Brain microvascular endothelial cell (primary cell): ENCODE results near the gene NDUFAF8.

ENCODE experiments used
- DNase-seq: peaks from one replicate; pipeline ENCODE4 v3.0.0-alpha.2; 2020
- H3K27ac ChIP-seq: fragments of 250-450 bp; sonication (Bioruptor Pico); 2 replicates; pipeline ENCODE4 v1.5.1; 2020; ENCODE audit warnings: mild to moderate bottlenecking, moderate library complexity
- H3K27me3 ChIP-seq: fragments of 250-450 bp; sonication (Bioruptor Pico); replicated peaks from 2 replicates; pipeline ENCODE4 v1.5.1; 2020; ENCODE audit warnings: mild to moderate bottlenecking
- H3K36me3 ChIP-seq: fragments of 250-450 bp; sonication (Bioruptor Pico); replicated peaks from 2 replicates; pipeline ENCODE4 v1.5.1; 2020; ENCODE audit warnings: mild to moderate bottlenecking
- H3K4me3 ChIP-seq: 2 replicates; pipeline ENCODE4 v1.5.1; 2011; ENCODE audit warnings: low read depth, mild to moderate bottlenecking, control low read depth, low read length, moderate library complexity
- in situ Hi-C: cut with HindIII; loops from 2 replicates; pipeline ENCODE4 v1.10.0; 2017; ENCODE audit warnings: low sequenced_read_pairs, low pct_ligation_motif_present
- TF ChIP-seq, protein P1 (sequence below): IDR thresholded peaks from 2 replicates; pipeline ENCODE4 v1.5.1; 2011; ENCODE audit warnings: low read depth, mild to moderate bottlenecking, moderate library complexity, low read length, control low read depth, inconsistent platforms; ENCODE audit errors: missing control alignments

NDUFAF8 gene

DNA sequence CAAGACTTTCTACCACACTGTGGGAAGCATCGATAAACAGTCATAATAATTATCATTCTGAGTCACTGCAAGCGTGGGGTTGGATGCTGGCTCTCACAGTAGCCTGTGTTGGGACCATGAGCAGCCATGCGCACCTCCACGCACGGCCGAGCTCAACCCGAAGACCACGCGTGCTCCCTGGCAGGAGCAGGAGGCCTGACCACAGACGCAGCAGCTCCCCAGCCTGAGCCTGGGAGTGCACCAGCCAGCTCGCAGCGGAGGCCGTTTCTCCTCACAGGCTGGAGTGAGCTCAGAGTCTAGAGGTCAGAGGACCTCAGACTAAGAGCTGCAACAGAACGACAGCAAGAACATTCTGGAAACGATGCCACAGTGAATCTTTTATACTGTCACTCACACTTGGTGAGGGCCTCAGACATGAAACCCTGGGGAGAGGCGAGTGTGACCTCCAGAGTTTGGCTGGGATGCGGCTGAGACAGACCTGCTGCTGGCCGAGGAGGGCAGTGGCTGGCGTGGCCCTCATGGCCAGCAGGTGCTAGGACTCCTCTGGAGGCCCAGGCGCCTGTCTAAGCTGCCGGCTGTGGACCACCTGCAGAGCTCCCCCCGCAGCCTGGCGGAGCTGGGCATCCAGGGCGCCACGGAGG, 6.0 kb downstream of the NDUFAF8 start:
- TF ChIP-seq, protein P1, sequence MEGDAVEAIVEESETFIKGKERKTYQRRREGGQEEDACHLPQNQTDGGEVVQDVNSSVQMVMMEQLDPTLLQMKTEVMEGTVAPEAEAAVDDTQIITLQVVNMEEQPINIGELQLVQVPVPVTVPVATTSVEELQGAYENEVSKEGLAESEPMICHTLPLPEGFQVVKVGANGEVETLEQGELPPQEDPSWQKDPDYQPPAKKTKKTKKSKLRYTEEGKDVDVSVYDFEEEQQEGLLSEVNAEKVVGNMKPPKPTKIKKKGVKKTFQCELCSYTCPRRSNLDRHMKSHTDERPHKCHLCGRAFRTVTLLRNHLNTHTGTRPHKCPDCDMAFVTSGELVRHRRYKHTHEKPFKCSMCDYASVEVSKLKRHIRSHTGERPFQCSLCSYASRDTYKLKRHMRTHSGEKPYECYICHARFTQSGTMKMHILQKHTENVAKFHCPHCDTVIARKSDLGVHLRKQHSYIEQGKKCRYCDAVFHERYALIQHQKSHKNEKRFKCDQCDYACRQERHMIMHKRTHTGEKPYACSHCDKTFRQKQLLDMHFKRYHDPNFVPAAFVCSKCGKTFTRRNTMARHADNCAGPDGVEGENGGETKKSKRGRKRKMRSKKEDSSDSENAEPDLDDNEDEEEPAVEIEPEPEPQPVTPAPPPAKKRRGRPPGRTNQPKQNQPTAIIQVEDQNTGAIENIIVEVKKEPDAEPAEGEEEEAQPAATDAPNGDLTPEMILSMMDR: no peak
- in situ Hi-C loops: no loop called here
- DNase-seq: peak; percentile 31
- Histone ChIP-seq H3K36me3 (peaks cover 7% of the 10 kb centered on the region), H3K27ac (no peak overlapping the region), H3K4me3 (no peak overlapping the region), H3K27me3 (no peaks in the 10 kb centered on the region)

DNA sequence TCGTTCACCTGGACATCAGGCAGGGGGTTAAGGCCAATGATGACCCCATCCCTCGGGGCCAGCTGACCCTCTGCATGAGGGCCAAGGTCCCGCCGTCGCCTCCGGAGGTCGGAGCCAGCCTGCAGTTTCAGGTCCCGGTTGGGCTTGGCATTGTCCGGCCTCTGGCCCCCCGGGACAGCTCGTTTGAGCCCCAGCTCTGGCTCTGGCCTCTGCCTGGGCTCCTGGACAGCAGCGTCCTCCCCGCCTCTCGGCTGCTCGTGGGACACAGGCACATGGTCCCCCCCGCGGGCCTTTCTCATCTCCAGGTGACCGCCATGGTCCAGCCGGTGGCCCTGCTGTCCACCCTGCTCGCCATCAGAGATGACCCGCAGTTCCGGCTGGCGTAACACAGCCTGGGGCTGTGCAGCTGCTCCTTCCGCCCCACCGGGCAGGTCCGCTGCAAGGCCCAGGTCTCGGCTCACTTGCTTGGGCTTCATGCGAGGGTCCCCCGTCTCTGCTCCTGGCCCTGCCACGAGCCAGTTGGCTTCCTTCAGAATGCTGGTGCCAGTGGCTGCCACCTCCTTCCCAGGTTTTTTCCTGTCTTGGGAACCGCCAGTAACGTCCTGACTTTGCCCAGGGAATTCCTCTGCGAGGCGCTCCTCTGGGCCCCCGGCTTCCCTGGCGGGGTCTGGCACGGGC, 6.7 kb downstream of the NDUFAF8 start:
- no peak overlapping the region for H3K4me3 ChIP-seq
- TF ChIP-seq, protein P1: no peak
- no peaks in the 10 kb centered on the region for H3K27me3 ChIP-seq
- H3K27ac ChIP-seq: no peak overlapping the region
- DNase-seq: no peak
- in situ Hi-C loops: no loop called here
- peaks cover 7% of the 10 kb centered on the region for H3K36me3 ChIP-seq

DNA sequence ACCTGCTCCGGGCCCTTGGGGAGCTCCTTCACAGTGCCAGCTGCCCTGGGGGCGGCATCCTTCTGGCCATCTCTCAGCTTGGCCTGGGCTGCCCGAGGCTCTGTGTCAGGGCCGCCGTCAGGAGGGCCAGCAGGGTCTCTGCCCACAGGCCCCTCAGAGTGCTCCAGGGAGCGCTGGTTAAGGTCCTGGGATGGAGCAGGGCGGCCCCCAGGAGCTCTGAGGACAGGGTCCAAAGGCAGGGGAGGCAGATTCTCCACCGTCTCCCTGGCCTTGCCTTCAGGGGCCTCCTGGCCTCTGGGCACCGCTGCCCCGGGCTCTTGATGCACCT, 7.2 kb downstream of the NDUFAF8 start:
- Histone ChIP-seq H3K27ac (no peak overlapping the region), H3K4me3 (no peak overlapping the region), H3K27me3 (no peaks in the 10 kb centered on the region), H3K36me3 (peaks cover 6% of the 10 kb centered on the region)
- TF ChIP-seq, protein P1: no peak
- in situ Hi-C loops: no loop called here
- no peak for DNase-seq

DNA sequence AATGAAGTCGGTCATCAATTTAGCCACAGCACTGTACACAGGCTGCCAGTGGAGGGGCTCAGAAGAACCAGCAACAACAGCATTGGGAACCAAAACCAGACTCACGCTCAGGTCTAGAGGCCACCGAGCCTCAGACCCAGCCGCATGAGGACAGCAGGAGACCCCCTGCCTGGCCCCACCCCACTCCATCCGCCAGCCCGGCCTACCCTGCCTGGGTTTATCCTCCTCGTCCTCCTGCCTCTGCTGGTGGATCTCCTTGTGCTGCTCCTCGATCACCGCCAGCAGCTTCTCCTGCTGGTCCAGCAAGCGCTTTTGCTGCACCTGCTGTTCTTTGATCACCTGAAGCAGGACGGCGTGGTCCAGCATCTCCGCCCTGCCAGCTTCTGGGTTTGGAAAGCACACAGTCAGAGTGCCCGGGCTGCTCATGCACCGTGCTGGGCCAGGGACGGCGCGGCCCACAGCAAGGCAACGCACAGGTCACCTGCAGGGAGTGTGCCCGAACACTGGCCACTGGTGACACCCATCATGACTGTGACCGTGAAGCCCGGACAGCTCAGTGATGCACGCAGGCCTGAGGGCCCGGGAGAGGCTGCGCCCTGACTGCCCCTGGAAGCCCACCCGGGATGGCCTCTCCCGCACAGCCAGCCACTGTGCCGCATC, 7.7 kb downstream of the NDUFAF8 start:
- no peak overlapping the region for H3K27ac ChIP-seq
- H3K36me3 ChIP-seq: peaks cover 3% of the 10 kb centered on the region
- TF ChIP-seq, protein P1: no peak
- no peak for DNase-seq
- in situ Hi-C loops: no loop called here
- H3K4me3 ChIP-seq: no peak overlapping the region
- H3K27me3 ChIP-seq: no peaks in the 10 kb centered on the region

DNA sequence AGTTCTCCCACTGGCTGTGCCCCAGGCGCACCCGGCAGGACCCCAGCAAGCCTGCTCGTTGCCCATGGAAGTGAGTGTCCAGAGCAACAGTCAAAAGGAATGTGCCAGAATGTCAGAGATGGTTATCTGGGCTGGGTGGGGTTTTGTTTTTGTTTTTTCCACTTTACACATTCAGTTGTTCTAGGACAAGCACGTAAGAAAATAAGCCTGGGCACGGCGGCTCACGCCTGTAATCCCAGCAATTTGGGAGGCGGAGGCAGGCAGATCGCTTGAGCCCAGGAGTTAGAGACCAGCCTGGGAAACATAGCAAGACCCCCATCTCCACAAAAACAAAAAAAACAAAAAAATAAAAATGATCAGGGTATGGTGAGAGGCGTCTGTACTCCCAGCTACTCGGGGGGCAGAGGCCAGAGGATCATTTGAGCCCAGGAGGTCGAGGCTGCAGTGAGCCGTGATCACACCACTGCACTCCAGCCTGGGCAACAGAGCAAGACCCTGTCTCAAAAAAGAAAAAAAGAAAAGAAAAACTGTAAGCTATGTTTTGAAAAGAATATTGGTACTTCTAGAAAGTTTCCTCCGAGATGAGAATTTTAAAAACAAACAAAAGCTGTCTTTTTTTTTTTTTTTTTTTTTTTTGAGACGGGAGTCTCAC, 8.3 kb downstream of the NDUFAF8 start:
- no peak overlapping the region for H3K4me3 ChIP-seq
- DNase-seq: no peak
- TF ChIP-seq, protein P1: no peak
- H3K27me3 ChIP-seq: no peaks in the 10 kb centered on the region
- in situ Hi-C loops: no loop called here
- H3K27ac ChIP-seq: no peak overlapping the region
- peaks cover 8% of the 10 kb centered on the region for H3K36me3 ChIP-seq
